ENCODE results near the gene MSLN. TPM values are rescaled to one million over a fixed set of nuclear protein-coding genes. Genes with fewer than 3 reads are reported as not detected.

MSLN gene
- total and polyA plus RNA-seq, 8 donors, result 0.92 to 83.7 (median 5.2) TPM; not detected in 1

- no peak overlapping the region for H3K27ac ChIP-seq
- peaks cover 0 to 14% (median 0%) of the 10 kb centered on the region in 4 donors for H3K36me3 ChIP-seq
- no peak overlapping the region for H3K4me3 ChIP-seq
- no peak for DNase-seq
- peaks cover 40 to 70% (median 67%) of the 10 kb centered on the region in 4 donors for H3K4me1 ChIP-seq
- H3K9me3 ChIP-seq, result no peaks in the 10 kb centered on the region
- 39 to 67% (median 57%) methylated on average over 5 to 6 of the region's 6 CpGs for WGBS, 5 donors
- TF ChIP-seq POLR2AphosphoS5 (IDR thresholded peaks at IDR 0.05), result no peak
- TF ChIP-seq POLR2A (IDR thresholded peaks at IDR 0.05), result no peak
- TF ChIP-seq EP300 (IDR thresholded peaks at IDR 0.05), result no peak
- no peak for TF ChIP-seq CTCF (IDR thresholded peaks at IDR 0.05)
- intact Hi-C loops (cut with DNase I; ENCODE audit: low total_unique reads), result no loop called here
- H3K27me3 ChIP-seq, result peaks cover 0 to 37% (median 5%) of the 10 kb centered on the region in 3 donors
These were observed 41.6 kb upstream of the MSLN start for GRCh38 chr16:718922-719321.

GRCh38 chr16:719815-720446 is 40.6 kb upstream of the MSLN start:
- H3K4me3 ChIP-seq, result peak overlapping the region; percentile 63 to 88 (median 80)
- peaks cover 0 to 35% (median 0%) of the 10 kb centered on the region in 3 donors for H3K27me3 ChIP-seq
- H3K27ac ChIP-seq, result peak overlapping the region; percentile 88 to 94 (median 90)
- H3K4me1 ChIP-seq, result peaks cover 35 to 63% (median 60%) of the 10 kb centered on the region in 4 donors
- whole genome bisulfite sequencing, 5 donors, result 7 to 11% (median 7%) methylated on average over 14 to 16 of the region's 16 CpGs
- no peak for TF ChIP-seq EP300 (IDR thresholded peaks at IDR 0.05)
- no peak for TF ChIP-seq CTCF (IDR thresholded peaks at IDR 0.05)
- TF ChIP-seq POLR2A (IDR thresholded peaks at IDR 0.05), result no peak
- no peak for TF ChIP-seq POLR2AphosphoS5 (IDR thresholded peaks at IDR 0.05)
- DNase-seq, result peak in 1 of 2 donors; percentile 49
- peaks cover 0 to 14% (median 0%) of the 10 kb centered on the region in 4 donors for H3K36me3 ChIP-seq
- intact Hi-C loops (cut with DNase I; ENCODE audit: low total_unique reads), result no loop called here
- no peaks in the 10 kb centered on the region for H3K9me3 ChIP-seq

GRCh38 chr16:720447-720989 is 40.0 kb upstream of the MSLN start:
- Histone ChIP-seq H3K4me3 (peak overlapping the region; percentile 63 to 88 (median 80)), H3K27me3 (peaks cover 0 to 37% (median 0%) of the 10 kb centered on the region in 3 donors), H3K9me3 (no peaks in the 10 kb centered on the region), H3K36me3 (peaks cover 0 to 14% (median 0%) of the 10 kb centered on the region in 4 donors), H3K4me1 (peaks cover 31 to 59% (median 57%) of the 10 kb centered on the region in 4 donors), H3K27ac (peak overlapping the region; percentile 88 to 94 (median 90))
- TF ChIP-seq EP300 (IDR thresholded peaks at IDR 0.05), result no peak
- TF ChIP-seq POLR2AphosphoS5 (IDR thresholded peaks at IDR 0.05), result no peak
- no peak for TF ChIP-seq POLR2A (IDR thresholded peaks at IDR 0.05)
- TF ChIP-seq CTCF (IDR thresholded peaks at IDR 0.05), result no peak
- peak in 1 of 2 donors; percentile 91 for DNase-seq
- intact Hi-C loops (cut with DNase I; ENCODE audit: low total_unique reads), result no loop called here
- 0 to 2% (median 1%) methylated on average over 7 to 38 of the region's 38 CpGs for WGBS, 5 donors

- Histone ChIP-seq H3K4me3 (peak within 1 kb of the TSS; percentile 63 to 88 (median 80)), H3K36me3 (peaks cover 0 to 14% (median 0%) of the 10 kb centered on the region in 4 donors), H3K27ac (peak within 1 kb of the TSS; percentile 88 to 94 (median 90)), H3K9me3 (no peaks in the 10 kb centered on the region), H3K4me1 (peaks cover 26 to 58% (median 55%) of the 10 kb centered on the region in 4 donors), H3K27me3 (peaks cover 0 to 37% (median 0%) of the 10 kb centered on the region in 3 donors)
- intact Hi-C loops (cut with DNase I; ENCODE audit: low total_unique reads), result no loop called here
- DNase-seq, result peak; percentile 89 to 96
- no peak for TF ChIP-seq POLR2A (IDR thresholded peaks at IDR 0.05)
- peak; percentile 22 to 74 (median 72) for TF ChIP-seq POLR2AphosphoS5 (IDR thresholded peaks at IDR 0.05)
- WGBS, 5 donors, result 7 to 25% (median 10%) methylated on average over 23 to 106 of the region's 106 CpGs
These were observed 39.4 kb upstream of the MSLN start, which contains the start of gene ANTKMT for GRCh38 chr16:720990-721764. ANTKMT (plus strand) TSS chr16:721146; CDS start chr16:721275, 129 bp downstream.
